Lower leg skin (tissue), 3 donors: Measurements from ENCODE around the gene ARHGAP9.

ENCODE experiments used
- CTCF ChIP-seq, 3 donors: fragments of 450-650 bp; IDR thresholded peaks; one replicate each; pipeline ENCODE4 v1.5.1; 2016; ENCODE audit warnings: antibody characterized with exemption in 3 of 3, mild to moderate bottlenecking in 3 of 3, moderate library complexity in 2 of 3
- POLR2A ChIP-seq, 2 donors: fragments of 450-650 bp; IDR thresholded peaks; one replicate each; pipeline ENCODE4 v1.6.1; 2016 to 2017; ENCODE audit warnings: antibody characterized with exemption in 2 of 2, mild to moderate bottlenecking in 1 of 2, moderate library complexity in 1 of 2

GRCh38 chr12:57430112-57430930 lies 49.3 kb downstream of the ARHGAP9 start:
- TF ChIP-seq CTCF (IDR thresholded peaks at IDR 0.05) (no peak), POLR2A (IDR thresholded peaks at IDR 0.05) (no peak)
